Fibroblast of lung (primary cell): Measurements from ENCODE around the gene PSEN1.

Experiments used
- CTCF ChIP-seq, 2 donors: IDR thresholded peaks in 1 of 2; conservative IDR thresholded peaks in 1 of 2; 1 replicate in 1 of 2; 2 replicates in 1 of 2; pipeline ENCODE4 v1.5.1; 2011 to 2012; ENCODE audit warnings: low read length in 2 of 2, control low read depth in 1 of 2, inconsistent platforms in 1 of 2, low read depth in 1 of 2, mild to moderate bottlenecking in 1 of 2
- EZH2 ChIP-seq: IDR thresholded peaks from 2 replicates; pipeline ENCODE4 v1.5.1; 2012; ENCODE audit warnings: low read length, control low read depth, mild to moderate bottlenecking; ENCODE audit errors: missing control alignments

GRCh38 chr14:73191441-73191840 is 55.1 kb downstream of the PSEN1 start:
- TF ChIP-seq CTCF (conservative IDR thresholded peaks at IDR 0.05 in 1 of 2, IDR thresholded peaks at IDR 0.05 in 1 of 2; ENCODE audit: low read depth in 1 of 2, low read length in 2 of 2) (no peak), EZH2 (no peak)
